ENCODE results near the gene MRAP.

GRCh38 chr21:32346951-32347350, 48.3 kb downstream of the MRAP start:
- TF ChIP-seq CTCF (tag by site-specific recombination; IDR thresholded peaks at IDR 0.05) (no peak), ZBTB17 (tag by site-specific recombination; IDR thresholded peaks at IDR 0.05) (no peak), TCF7L2 (IDR thresholded peaks at IDR 0.05; ENCODE audit: borderline replicate concordance, low read depth, low read length) (no peak)

Data from HEK293 (cell line).